COLO668 (cell line): ENCODE measurements around the gene CAST.
"Not testable (repeated sequence)": the region's sequence is repeated elsewhere in the genome, so short reads cannot be mapped to it uniquely, and the experiment has no call there.

Experiments used
- DNase-seq: peaks from one replicate; lab custom pipeline; 2025; ENCODE audit not compliant: unreplicated experiment; lab: John Stamatoyannopoulos, UW

CAST gene

GRCh38 chr5:96661855-96662724 is at the start of gene CAST:
Gene CAST (plus strand): TSS chr5:96662376. CDS start chr5:96662423, 47 bp downstream.
- peak; percentile 80 for DNase-seq

DNA sequence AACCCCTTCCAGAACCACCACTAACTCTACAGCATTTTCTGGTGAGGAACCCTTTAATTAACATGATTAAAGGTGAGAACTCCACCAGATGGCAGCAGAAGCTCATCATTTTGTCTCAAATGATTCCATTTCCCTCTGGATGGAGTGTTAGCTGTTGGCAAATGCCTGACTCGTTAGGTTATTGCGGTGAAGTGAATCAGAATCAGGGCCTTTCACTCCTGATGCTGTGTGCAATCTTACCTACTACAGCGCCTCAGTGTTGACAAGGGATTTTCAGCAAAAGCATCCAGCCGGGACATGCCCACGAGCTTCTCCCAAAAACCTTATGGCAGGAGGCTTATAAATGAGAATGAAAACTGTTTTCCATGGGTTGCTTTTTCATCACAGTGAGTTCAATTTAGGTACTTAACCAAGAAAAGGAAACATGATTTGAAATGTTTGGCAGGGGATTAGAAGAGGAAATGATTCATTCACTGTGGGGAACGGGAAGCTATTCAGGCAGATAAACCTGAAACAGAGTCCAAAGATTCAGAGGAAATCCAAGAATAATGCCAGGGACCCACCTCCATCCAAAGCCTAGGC is 48.0 kb upstream of the CAST start:
- peak; percentile 55 for DNase-seq

- DNase-seq, result no peak
Measured at GRCh38 chr5:96615223-96615622, 47.0 kb upstream of the CAST start.

- no peak for DNase-seq
Measured at GRCh38 chr5:96616801-96617200, 45.4 kb upstream of the CAST start.

- DNase-seq, result not testable (repeated sequence)
Measured at GRCh38 chr5:96618311-96619016, 43.7 kb upstream of the CAST start.

DNA sequence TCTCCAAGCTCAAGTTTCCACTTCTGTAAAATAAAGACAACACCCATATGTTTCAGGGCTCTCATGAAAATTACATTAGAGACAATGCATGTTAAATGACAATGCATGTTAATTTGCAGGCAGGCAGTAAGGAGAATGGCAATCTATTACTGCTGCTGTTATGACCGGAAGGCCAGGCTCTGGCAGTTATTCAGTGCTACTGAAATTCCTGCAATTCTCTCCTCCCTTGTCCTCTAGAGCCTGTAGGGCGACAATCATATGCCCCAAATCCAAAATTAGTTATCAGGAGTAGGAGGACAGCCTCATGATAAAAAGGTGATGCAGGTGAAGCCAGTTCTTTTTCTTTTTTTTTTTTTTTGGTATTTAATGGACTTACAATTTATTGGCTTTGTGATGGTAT is 42.2 kb upstream of the CAST start:
- DNase-seq, result no peak

DNA sequence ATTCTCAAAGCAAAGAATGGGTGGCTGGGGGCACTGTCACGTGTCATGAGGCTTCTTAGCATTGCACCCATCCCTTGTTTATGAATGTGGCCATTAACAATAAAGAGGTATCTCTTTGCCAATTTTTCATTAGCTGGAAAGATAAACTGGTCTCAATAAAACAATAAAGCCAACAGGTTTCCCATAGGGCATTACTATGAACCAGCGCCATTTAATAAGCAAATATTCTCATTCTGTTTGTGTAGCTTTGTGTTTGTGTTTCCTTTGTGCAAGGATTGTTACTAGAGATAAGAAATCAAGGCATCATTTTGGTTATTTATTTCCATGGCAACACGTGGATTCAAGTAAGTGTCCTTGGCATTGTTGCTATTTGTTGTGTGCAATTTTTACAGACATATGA is 37.6 kb upstream of the CAST start:
- DNase-seq, result no peak

GRCh38 chr5:96625365-96625764 is 36.8 kb upstream of the CAST start:
- no peak for DNase-seq

DNA sequence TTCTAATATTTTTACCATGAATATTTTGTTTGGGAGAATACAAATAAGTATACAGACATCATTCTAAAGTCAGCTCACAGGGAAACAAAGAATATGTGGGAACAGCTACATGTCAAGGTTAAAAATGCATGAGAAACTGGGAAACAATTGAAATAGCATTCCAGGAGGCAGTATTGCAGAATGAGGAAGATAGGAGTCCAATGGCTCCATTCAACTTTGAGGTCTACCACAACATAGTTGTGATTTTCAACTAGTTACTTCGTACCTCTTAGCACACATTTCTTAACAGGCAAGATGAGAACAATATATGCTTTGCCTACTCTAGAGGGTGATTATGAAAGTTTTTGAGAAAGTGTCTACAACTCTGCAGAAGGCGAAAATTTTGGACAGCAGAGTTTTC is 35.2 kb upstream of the CAST start:
- DNase-seq, result no peak

DNA sequence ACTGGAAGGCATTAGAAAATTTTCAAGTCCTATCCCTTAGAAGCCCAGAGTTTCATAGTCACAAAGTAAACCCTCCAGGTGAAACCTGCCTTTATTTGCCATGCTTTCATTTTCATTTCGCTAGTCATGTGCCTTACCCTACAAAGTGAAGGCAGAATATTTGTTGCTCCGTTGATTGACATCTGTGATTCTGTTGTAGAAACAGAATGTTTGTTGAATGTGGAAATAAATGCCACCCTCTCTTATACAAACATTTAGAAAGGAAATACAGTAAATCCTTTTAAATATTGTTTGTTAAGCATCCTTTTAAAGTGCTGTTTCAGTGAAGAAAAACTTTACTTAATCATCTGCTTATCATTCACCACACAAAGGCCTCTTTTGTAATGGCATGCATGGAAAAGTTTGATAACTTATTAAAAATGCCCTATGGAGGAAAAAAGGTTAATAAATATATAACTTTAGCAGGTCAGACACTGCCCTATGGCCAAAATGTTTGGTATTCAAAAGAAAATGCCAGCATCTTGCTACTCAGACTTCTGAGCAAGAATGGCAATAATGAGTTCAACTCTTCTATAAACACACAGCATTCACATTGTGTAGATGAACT is 34.3 kb upstream of the CAST start:
- DNase-seq, result no peak

GRCh38 chr5:96628406-96628805 is 33.8 kb upstream of the CAST start:
- DNase-seq, result no peak

GRCh38 chr5:96629774-96630173 is 32.4 kb upstream of the CAST start:
- peak; percentile 28 for DNase-seq

- DNase-seq, result no peak
Measured at GRCh38 chr5:96633820-96634219, 28.4 kb upstream of the CAST start.

GRCh38 chr5:96634881-96635280 is 27.3 kb upstream of the CAST start:
- no peak for DNase-seq

DNA sequence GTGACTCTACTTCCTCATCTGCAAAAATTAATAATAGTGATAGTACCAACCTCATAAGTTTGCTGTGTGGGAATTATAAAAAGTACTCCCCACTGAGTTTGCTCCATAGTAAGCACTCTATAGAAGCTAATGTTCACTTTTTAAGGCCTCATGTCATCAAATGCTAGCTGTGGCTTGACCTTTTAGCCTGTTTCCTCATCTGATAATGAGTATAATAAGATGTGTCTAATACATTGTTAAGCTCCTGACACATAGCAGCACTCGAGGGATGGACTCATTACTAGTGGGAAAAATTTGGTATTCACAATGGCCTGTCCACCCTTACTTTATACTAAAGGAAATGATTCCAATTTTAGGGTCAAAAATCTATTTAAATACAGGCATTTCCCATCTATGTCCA is 26.1 kb upstream of the CAST start:
- DNase-seq, result no peak

DNA sequence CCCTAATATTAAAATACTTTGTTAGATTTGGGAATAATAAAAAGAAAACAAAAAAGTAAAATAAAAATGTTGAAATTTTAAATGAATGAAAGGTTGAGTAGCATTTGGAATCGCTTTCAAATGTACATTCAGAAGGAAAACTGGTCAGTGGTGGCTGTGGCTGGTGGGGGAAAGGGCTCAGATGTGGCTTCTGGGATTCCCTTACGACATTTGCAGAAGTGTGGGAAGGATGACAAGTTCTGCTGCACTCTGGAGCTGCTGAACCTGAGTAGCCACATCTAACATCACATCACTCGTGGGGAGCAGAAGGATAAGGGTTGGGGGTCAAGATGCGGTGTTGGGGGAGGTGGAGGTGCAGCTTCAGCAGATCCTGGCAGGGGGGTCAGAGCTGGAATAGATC is 25.6 kb upstream of the CAST start:
- no peak for DNase-seq

GRCh38 chr5:96637196-96637595 is 25.0 kb upstream of the CAST start:
- DNase-seq, result no peak

GRCh38 chr5:96638561-96638960 is 23.6 kb upstream of the CAST start:
- no peak for DNase-seq

GRCh38 chr5:96640696-96641095 is 21.5 kb upstream of the CAST start:
- DNase-seq, result no peak

GRCh38 chr5:96641368-96642280 is 20.6 kb upstream of the CAST start:
- no peak for DNase-seq

DNA sequence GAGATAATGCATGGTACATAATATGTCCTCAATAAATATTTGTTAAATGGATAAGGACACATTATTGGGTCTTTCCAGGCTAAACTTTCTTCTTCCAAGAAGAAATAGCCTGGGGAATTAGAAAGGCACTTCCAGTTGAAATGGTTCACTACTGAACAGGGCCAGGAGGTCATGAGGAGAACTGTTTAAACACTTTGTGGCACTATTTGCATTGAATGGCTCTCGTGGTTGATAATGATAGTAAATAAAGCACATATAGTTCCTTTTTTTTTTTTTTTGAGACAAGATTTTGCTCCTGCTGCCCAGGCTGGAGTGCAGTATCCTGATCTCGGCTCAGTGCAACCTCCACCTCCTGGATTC is 19.9 kb upstream of the CAST start:
- no peak for DNase-seq
